Stimulated activated naive B cell treated with anti-CD40 and anti-IgM and Interleukin-4, amounts not matched to agents 10 μg/mL and 1 μg/mL and 100 μg/mL, for 72 hours (primary cell): ENCODE results near the gene FBXL13.
"Not testable (repeated sequence)": the region's sequence is repeated elsewhere in the genome, so short reads cannot be mapped to it uniquely, and the experiment has no call there.

Experiments used
- ATAC-seq, 2 donors: fragments of 150-1000 bp; cut with Tn5 transposase; replicated peaks; 2 replicates each; pipeline ENCODE4 v1.10.0; 2021; ENCODE audit warnings: moderate library complexity in 1 of 2
- DNase-seq: peaks from one replicate; pipeline ENCODE4 v3.0.0; 2021
- H3K27ac Mint-ChIP-seq: one replicate; pipeline ENCODE4 v1.8.0; 2022; ENCODE audit warnings: mild to moderate bottlenecking, mixed read lengths
- H3K27me3 Mint-ChIP-seq, 2 donors: one replicate each; pipeline ENCODE4 v1.8.0; 2022; ENCODE audit warnings: mixed read lengths in 2 of 2
- H3K36me3 Mint-ChIP-seq, 2 donors: one replicate each; pipeline ENCODE4 v1.8.0; 2022; ENCODE audit warnings: mixed read lengths in 2 of 2, mild to moderate bottlenecking in 1 of 2
- H3K4me1 Mint-ChIP-seq, 2 donors: one replicate each; pipeline ENCODE4 v1.8.0; 2022; ENCODE audit warnings: mixed read lengths in 2 of 2, mild to moderate bottlenecking in 1 of 2
- H3K4me3 Mint-ChIP-seq, 2 donors: one replicate each; pipeline ENCODE4 v1.8.0; 2022; ENCODE audit warnings: mild to moderate bottlenecking in 2 of 2, mixed read lengths in 2 of 2, moderate library complexity in 1 of 2
- H3K9me3 Mint-ChIP-seq, 2 donors: one replicate each; pipeline ENCODE4 v1.8.0; 2022; ENCODE audit warnings: mixed read lengths in 2 of 2, mild to moderate bottlenecking in 1 of 2

Gene FBXL13

DNA sequence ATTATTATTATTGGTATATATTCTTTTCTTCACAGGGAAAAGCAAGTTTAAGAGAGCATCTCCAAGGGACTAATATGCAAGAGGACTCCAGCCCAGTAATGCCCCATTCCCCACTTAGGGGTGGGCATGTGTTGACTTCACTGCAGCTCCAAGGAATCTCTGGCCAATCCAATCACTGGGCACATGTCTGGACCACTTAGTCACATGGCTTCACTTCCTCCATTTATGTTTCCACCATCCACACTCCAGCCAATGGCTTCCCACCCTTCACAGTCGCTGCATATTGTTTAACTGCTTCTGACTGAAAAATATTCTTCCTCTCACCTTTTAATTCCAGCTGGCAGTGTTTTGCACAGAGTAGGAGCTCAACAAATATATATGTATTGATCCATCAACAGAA, 43.6 kb downstream of the FBXL13 start:
- Mint-ChIP-seq H3K27ac (peak overlapping the region; percentile 10), H3K4me3 (no peak overlapping the region), H3K27me3 (no peaks in the 10 kb centered on the region), H3K4me1 (peaks cover 0 to 6% of the 10 kb centered on the region in 2 donors), H3K9me3 (peaks cover 0 to 1% of the 10 kb centered on the region in 2 donors), H3K36me3 (no peaks in the 10 kb centered on the region)
- DNase-seq = no peak
- ATAC-seq = no peak

- peaks cover 9 to 13% of the 10 kb centered on the region in 2 donors for H3K9me3 Mint-ChIP-seq
- peaks cover 11 to 16% of the 10 kb centered on the region in 2 donors for H3K36me3 Mint-ChIP-seq
- ATAC-seq (peak; percentile 97 to 100), DNase-seq (peak; percentile 8)
- H3K4me1 Mint-ChIP-seq = peaks cover 4 to 13% of the 10 kb centered on the region in 2 donors
- H3K4me3 Mint-ChIP-seq = no peak overlapping the region
- H3K27me3 Mint-ChIP-seq = no peaks in the 10 kb centered on the region
- no peak overlapping the region for H3K27ac Mint-ChIP-seq
These were observed 49.3 kb downstream of the FBXL13 start for GRCh38 chr7:103025341-103025740.

GRCh38 chr7:103023578-103023977, 51.0 kb downstream of the FBXL13 start:
- DNase-seq, H3K27ac Mint-ChIP-seq, H3K4me3 Mint-ChIP-seq, H3K27me3 Mint-ChIP-seq, ATAC-seq: not testable (repeated sequence)
- H3K36me3 Mint-ChIP-seq = peaks cover 16 to 23% of the 10 kb centered on the region in 2 donors
- H3K4me1 Mint-ChIP-seq = peaks cover 4 to 13% of the 10 kb centered on the region in 2 donors
- H3K9me3 Mint-ChIP-seq = peaks cover 10 to 13% of the 10 kb centered on the region in 2 donors

DNA sequence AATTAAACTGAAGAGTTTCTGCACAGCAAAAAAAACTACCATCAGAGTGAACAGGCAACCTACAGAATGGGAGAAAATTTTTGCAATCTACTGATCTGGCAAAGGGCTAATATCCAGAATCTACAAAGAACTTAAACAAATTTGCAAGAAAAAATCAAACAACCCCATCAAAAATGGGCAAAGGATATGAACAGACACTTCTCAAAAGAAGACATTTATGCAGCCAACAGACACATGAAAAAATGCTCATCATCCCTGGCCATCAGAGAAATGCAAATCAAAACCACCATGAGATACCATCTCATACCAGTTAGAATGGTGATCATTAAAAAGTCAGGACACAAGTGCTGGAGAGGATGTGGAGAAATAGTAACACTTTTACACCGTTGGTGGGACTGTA, 53.1 kb downstream of the FBXL13 start:
- not testable (repeated sequence) for ATAC-seq, DNase-seq, H3K4me1 Mint-ChIP-seq, H3K27me3 Mint-ChIP-seq, H3K4me3 Mint-ChIP-seq, H3K27ac Mint-ChIP-seq
- peaks cover 10 to 13% of the 10 kb centered on the region in 2 donors for H3K9me3 Mint-ChIP-seq
- peaks cover 21 to 32% of the 10 kb centered on the region in 2 donors for H3K36me3 Mint-ChIP-seq

DNA sequence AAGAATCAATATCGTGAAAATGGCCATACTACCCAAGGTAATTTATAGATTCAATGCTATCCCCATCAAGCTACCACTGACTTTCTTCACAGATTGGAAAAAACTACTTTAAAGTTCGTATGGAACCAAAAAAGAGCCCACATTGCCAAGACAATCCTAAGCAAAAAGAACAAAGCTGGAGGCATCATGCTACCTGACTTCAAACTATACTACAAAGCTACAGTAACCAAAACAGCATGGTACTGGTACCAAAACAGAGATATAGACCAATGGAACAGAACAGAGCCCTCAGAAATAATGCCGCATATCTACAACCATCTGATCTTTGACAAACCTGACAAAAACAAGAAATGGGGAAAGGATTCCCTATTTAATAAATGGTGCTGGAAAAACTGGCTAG, 53.7 kb downstream of the FBXL13 start:
- not testable (repeated sequence) for H3K27me3 Mint-ChIP-seq, DNase-seq, H3K4me1 Mint-ChIP-seq, ATAC-seq, H3K27ac Mint-ChIP-seq, H3K4me3 Mint-ChIP-seq
- Mint-ChIP-seq H3K36me3 (peaks cover 21 to 32% of the 10 kb centered on the region in 2 donors), H3K9me3 (peaks cover 10 to 13% of the 10 kb centered on the region in 2 donors)

- not testable (repeated sequence) for H3K27ac Mint-ChIP-seq, DNase-seq, H3K27me3 Mint-ChIP-seq, ATAC-seq, H3K4me1 Mint-ChIP-seq, H3K4me3 Mint-ChIP-seq
- peaks cover 13 to 18% of the 10 kb centered on the region in 2 donors for H3K9me3 Mint-ChIP-seq
- H3K36me3 Mint-ChIP-seq = peaks cover 27 to 46% of the 10 kb centered on the region in 2 donors
These were observed 56.3 kb downstream of the FBXL13 start for GRCh38 chr7:103018295-103018694.

- Mint-ChIP-seq H3K36me3 (peaks cover 10 to 19% of the 10 kb centered on the region in 2 donors), H3K9me3 (peaks cover 7 to 10% of the 10 kb centered on the region in 2 donors)
- no peak for DNase-seq
These were observed 62.9 kb downstream of the FBXL13 start for GRCh38 chr7:103011650-103012049.

DNA sequence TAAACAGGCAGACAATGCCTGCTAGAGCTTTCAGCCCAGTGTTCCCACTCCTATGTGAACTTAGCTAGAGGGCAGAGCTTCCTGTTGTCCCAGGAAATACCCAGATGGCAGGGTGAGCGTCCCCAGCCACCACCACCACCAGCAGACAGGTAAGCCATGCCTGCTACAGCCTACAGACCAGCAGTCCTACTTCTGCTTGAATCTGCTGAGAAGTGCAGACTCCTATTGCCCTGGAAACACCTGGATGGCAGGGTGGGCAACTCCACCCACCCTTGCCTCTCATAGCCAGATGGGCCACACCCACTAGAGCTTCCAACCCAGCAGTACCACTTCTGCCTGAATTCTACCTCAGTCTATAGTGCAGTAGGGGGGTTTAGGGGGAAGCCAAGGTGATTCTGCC, 64.4 kb downstream of the FBXL13 start:
- ATAC-seq = peak; percentile 14 to 27
- Mint-ChIP-seq H3K4me3 (no peak overlapping the region), H3K9me3 (peaks cover 8 to 10% of the 10 kb centered on the region in 2 donors)

More at GRCh38 chr7:103011650-103012049, 62.9 kb downstream of the FBXL13 start:
- Mint-ChIP-seq H3K4me3 (no peak overlapping the region), H3K27ac (no peak overlapping the region), H3K27me3 (no peaks in the 10 kb centered on the region), H3K4me1 (peaks cover 16 to 29% of the 10 kb centered on the region in 2 donors)
- ATAC-seq = no peak

GRCh38 chr7:103009466-103010185, 65.0 kb downstream of the FBXL13 start:
- H3K27me3 Mint-ChIP-seq = no peaks in the 10 kb centered on the region
- peaks cover 16 to 30% of the 10 kb centered on the region in 2 donors for H3K4me1 Mint-ChIP-seq
- DNase-seq (no peak), ATAC-seq (peak; percentile 77 to 78)
- H3K27ac Mint-ChIP-seq = no peak overlapping the region
- H3K36me3 Mint-ChIP-seq = peaks cover 4 to 22% of the 10 kb centered on the region in 2 donors
- no peak overlapping the region for H3K4me3 Mint-ChIP-seq
- peaks cover 7 to 11% of the 10 kb centered on the region in 2 donors for H3K9me3 Mint-ChIP-seq

More for the DNA sequence above, 64.4 kb downstream of the FBXL13 start:
- Mint-ChIP-seq H3K27ac (peak overlapping the region; percentile 56), H3K27me3 (no peaks in the 10 kb centered on the region), H3K4me1 (peaks cover 16 to 30% of the 10 kb centered on the region in 2 donors), H3K36me3 (peaks cover 8 to 23% of the 10 kb centered on the region in 2 donors)
- DNase-seq = no peak

- ATAC-seq (no peak), DNase-seq (no peak)
- Mint-ChIP-seq H3K4me1 (peaks cover 2 to 8% of the 10 kb centered on the region in 2 donors), H3K27me3 (no peaks in the 10 kb centered on the region), H3K9me3 (peaks cover 18 to 23% of the 10 kb centered on the region in 2 donors), H3K36me3 (peaks cover 14 to 32% of the 10 kb centered on the region in 2 donors), H3K4me3 (no peak overlapping the region), H3K27ac (no peak overlapping the region)
These were observed 71.6 kb downstream of the FBXL13 start for GRCh38 chr7:103003004-103003403.

DNA sequence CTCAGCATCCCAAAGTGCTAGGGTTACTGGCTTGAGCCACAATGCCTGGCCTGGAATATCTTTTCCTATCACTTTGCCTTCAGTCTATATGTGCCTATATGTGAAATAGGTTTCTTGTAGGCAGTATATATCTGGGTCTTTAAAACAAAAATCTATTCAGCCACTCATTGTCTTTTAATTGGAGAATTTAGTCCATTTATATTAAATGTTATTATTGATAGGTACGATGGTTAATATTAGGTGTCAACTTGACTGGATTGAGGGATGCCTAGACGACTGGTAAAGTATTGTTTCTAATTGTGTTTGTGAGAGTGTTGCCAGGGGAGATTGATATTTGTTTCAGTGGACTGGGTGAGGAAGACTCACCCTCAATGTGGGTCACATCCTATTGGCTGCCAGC, 73.4 kb downstream of the FBXL13 start:
- peaks cover 14 to 31% of the 10 kb centered on the region in 2 donors for H3K36me3 Mint-ChIP-seq
- H3K4me1 Mint-ChIP-seq = no peaks in the 10 kb centered on the region
- no peaks in the 10 kb centered on the region for H3K27me3 Mint-ChIP-seq
- no peak overlapping the region for H3K4me3 Mint-ChIP-seq
- ATAC-seq = no peak
- DNase-seq = no peak
- H3K9me3 Mint-ChIP-seq = peaks cover 16 to 23% of the 10 kb centered on the region in 2 donors
- no peak overlapping the region for H3K27ac Mint-ChIP-seq

DNA sequence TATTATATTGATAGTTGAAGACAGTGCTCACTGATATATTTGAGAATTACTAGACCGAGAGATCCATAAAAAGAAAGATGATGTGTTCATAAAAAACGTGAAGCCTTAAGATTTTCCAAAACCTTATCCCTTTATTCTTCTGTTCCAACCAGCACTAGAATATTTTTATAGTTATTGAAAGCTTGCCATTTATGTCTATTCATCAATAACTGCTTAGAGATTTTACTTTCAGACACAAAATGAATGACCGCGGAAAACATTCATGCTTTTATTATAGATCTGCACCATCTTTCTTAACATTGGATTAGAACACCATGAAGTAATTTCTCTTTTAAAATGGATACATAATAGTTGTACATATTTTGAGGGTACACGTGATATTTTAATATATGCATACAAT, 77.6 kb downstream of the FBXL13 start:
- Mint-ChIP-seq H3K4me1 (no peaks in the 10 kb centered on the region), H3K27ac (no peak overlapping the region), H3K36me3 (peaks cover 5 to 6% of the 10 kb centered on the region in 2 donors), H3K9me3 (peaks cover 5 to 6% of the 10 kb centered on the region in 2 donors), H3K27me3 (no peaks in the 10 kb centered on the region), H3K4me3 (no peak overlapping the region)
- ATAC-seq (no peak), DNase-seq (no peak)

GRCh38 chr7:102995609-102996008, 79.0 kb downstream of the FBXL13 start:
- not testable (repeated sequence) for ATAC-seq, H3K27ac Mint-ChIP-seq, H3K9me3 Mint-ChIP-seq, H3K36me3 Mint-ChIP-seq, H3K4me1 Mint-ChIP-seq, DNase-seq, H3K27me3 Mint-ChIP-seq, H3K4me3 Mint-ChIP-seq

GRCh38 chr7:102994567-102994966, 80.0 kb downstream of the FBXL13 start:
- H3K27me3 Mint-ChIP-seq = no peaks in the 10 kb centered on the region
- no peak overlapping the region for H3K4me3 Mint-ChIP-seq
- no peak for DNase-seq
- H3K4me1 Mint-ChIP-seq = no peaks in the 10 kb centered on the region
- no peak for ATAC-seq
- H3K27ac Mint-ChIP-seq = no peak overlapping the region
- no peaks in the 10 kb centered on the region for H3K36me3 Mint-ChIP-seq
- H3K9me3 Mint-ChIP-seq = no peaks in the 10 kb centered on the region

DNA sequence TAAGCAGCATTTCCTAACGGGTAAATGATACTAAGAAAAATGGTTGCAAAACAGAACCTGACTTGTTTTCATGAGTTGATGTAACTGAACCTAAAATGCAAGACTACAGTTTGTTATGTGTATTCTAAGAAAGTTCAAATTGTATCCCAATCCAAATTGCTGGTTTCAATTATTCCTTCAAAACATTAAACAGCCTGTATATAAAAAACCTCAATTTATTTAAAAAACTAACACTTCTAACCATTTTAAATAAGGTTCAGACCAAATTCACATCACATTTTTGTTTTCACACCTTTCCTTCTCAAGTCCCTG, 80.9 kb downstream of the FBXL13 start:
- H3K27me3 Mint-ChIP-seq = no peaks in the 10 kb centered on the region
- H3K36me3 Mint-ChIP-seq = no peaks in the 10 kb centered on the region
- peaks cover 5 to 7% of the 10 kb centered on the region in 2 donors for H3K4me1 Mint-ChIP-seq
- no peak overlapping the region for H3K4me3 Mint-ChIP-seq
- H3K9me3 Mint-ChIP-seq = no peaks in the 10 kb centered on the region
- no peak overlapping the region for H3K27ac Mint-ChIP-seq
- no peak for ATAC-seq
- no peak for DNase-seq
